ENCODE results near the gene LMO1.

Gene LMO1

DNA sequence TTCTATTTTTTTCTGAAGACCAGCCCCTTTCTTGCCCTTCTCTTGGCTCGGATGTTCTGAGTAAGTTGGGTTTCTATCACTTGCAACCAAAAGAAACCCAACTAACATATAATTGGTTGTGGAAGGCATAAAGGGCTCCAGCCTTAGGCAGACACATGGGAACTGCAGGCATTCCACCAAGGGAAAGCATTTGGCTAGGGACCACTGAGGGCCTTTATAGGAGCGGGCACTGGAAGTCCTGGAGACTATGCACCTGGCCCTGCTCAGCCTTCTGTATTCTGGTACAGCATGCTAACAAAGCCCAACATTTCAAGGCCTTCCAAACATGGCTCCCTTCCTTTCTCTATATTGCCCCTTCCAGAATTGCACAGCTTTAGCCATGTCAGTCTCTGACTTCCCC is 17.6 kb upstream of the LMO1 start:
- no peak overlapping the region for H3K4me3 ChIP-seq (ENCODE audit: low read depth, low read length)
- H4K91ac ChIP-seq (ENCODE audit: low read depth, low read length) = no peak overlapping the region

DNA sequence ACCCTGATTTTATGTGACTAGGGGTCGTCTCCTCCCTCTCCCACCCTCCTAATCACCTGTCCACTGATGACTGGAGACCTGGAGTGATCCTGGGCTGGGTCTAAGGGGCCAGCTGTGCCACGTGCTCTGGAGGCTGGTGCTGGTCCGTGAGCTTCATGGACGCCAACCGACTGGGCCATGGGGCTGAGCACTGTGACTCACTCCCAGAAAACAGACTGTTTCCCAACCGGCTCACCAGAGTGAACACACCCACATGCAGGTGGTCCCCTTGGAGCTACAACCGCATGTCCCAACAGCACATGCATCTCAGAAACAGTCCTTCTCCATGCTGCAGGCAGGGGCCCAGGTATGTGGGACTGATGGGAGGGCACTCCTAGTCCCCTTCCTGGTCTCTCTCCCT is 14.0 kb upstream of the LMO1 start:
- no peaks in the 10 kb centered on the region for H3K79me1 ChIP-seq (ENCODE audit: low read length)
- H3K18ac ChIP-seq (ENCODE audit: low read length) = no peak overlapping the region
- no peak overlapping the region for H2BK120ac ChIP-seq (ENCODE audit: insufficient read depth, low read length, poor library complexity)
- H3K27ac ChIP-seq (ENCODE audit: low read depth, low read length) = no peak overlapping the region
- H2BK5ac ChIP-seq (ENCODE audit: low read depth, low read length, poor library complexity) = no peak overlapping the region
- no peak overlapping the region for H4K91ac ChIP-seq (ENCODE audit: low read depth, low read length)
- no peak overlapping the region for H2AK5ac ChIP-seq (ENCODE audit: low read length)
- H4K12ac ChIP-seq (ENCODE audit: low read depth, low read length) = no peak overlapping the region
- H4K8ac ChIP-seq (ENCODE audit: low read depth, low read length) = no peak overlapping the region
- no peak overlapping the region for H3K23ac ChIP-seq (ENCODE audit: low read length)
- no peak overlapping the region for H3K4me2 ChIP-seq (ENCODE audit: low read length)
- H3K36me3 ChIP-seq (ENCODE audit: control insufficient read depth in 1 of 2, insufficient read depth in 2 of 2, low read length in 2 of 2) = no peaks in the 10 kb centered on the region
- H3K9ac ChIP-seq (ENCODE audit: low read length) = no peak overlapping the region
- H3K79me2 ChIP-seq (ENCODE audit: control insufficient read depth, insufficient read depth, low read length, poor library complexity) = no peaks in the 10 kb centered on the region
- no CpG with 5 or more reads among the region's 7 CpGs for WGBS (ENCODE audit: extremely low coverage, insufficient coverage, insufficient read length)
- no peak overlapping the region for H3K4ac ChIP-seq (ENCODE audit: low read depth, low read length)
- H3K27me3 ChIP-seq (ENCODE audit: insufficient read depth, low read length) = no peaks in the 10 kb centered on the region
- DNase-seq = peak in 1 of 2 donors; percentile 41
- no peak overlapping the region for H3K4me3 ChIP-seq (ENCODE audit: low read depth, low read length)
- no peak overlapping the region for H3K14ac ChIP-seq (ENCODE audit: low read length)
- no peaks in the 10 kb centered on the region for H3K4me1 ChIP-seq (ENCODE audit: control insufficient read depth in 1 of 2, insufficient read depth in 2 of 2, low read length in 2 of 2)
- no peak overlapping the region for H2BK12ac ChIP-seq (ENCODE audit: low read length)
- H3K9me3 ChIP-seq (ENCODE audit: insufficient read depth, low read depth, low read length) = peaks cover 2% of the 10 kb centered on the region
- H2AFZ ChIP-seq (ENCODE audit: insufficient read depth, low read length, poor library complexity) = no peak overlapping the region

More for the DNA sequence above, 17.6 kb upstream of the LMO1 start:
- H3K18ac ChIP-seq (ENCODE audit: low read length) = no peak overlapping the region
- no peak overlapping the region for H3K4ac ChIP-seq (ENCODE audit: low read depth, low read length)
- H3K23ac ChIP-seq (ENCODE audit: low read length) = no peak overlapping the region
- H3K9ac ChIP-seq (ENCODE audit: low read length) = no peak overlapping the region
- H3K9me3 ChIP-seq (ENCODE audit: insufficient read depth, low read depth, low read length) = peaks cover 2% of the 10 kb centered on the region
- no peak overlapping the region for H2BK120ac ChIP-seq (ENCODE audit: insufficient read depth, low read length, poor library complexity)
- H3K27ac ChIP-seq (ENCODE audit: low read depth, low read length) = no peak overlapping the region
- no peak overlapping the region for H2AFZ ChIP-seq (ENCODE audit: insufficient read depth, low read length, poor library complexity)
- H2BK5ac ChIP-seq (ENCODE audit: low read depth, low read length, poor library complexity) = no peak overlapping the region
- H3K4me1 ChIP-seq (ENCODE audit: control insufficient read depth in 1 of 2, insufficient read depth in 2 of 2, low read length in 2 of 2) = peaks cover 0 to 2% of the 10 kb centered on the region in 2 experiments
- no peak overlapping the region for H3K14ac ChIP-seq (ENCODE audit: low read length)
- WGBS (ENCODE audit: extremely low coverage, insufficient coverage, insufficient read length) = no CpG with 5 or more reads among the region's 2 CpGs
- H2AK5ac ChIP-seq (ENCODE audit: low read length) = no peak overlapping the region
- H3K4me2 ChIP-seq (ENCODE audit: low read length) = no peak overlapping the region
- H3K79me1 ChIP-seq (ENCODE audit: low read length) = no peaks in the 10 kb centered on the region
- H2BK12ac ChIP-seq (ENCODE audit: low read length) = no peak overlapping the region
- H3K79me2 ChIP-seq (ENCODE audit: control insufficient read depth, insufficient read depth, low read length, poor library complexity) = no peaks in the 10 kb centered on the region
- H3K27me3 ChIP-seq (ENCODE audit: insufficient read depth, low read length) = no peaks in the 10 kb centered on the region
- DNase-seq = no peak
- H4K12ac ChIP-seq (ENCODE audit: low read depth, low read length) = no peak overlapping the region
- no peak overlapping the region for H4K8ac ChIP-seq (ENCODE audit: low read depth, low read length)
- H3K36me3 ChIP-seq (ENCODE audit: control insufficient read depth in 1 of 2, insufficient read depth in 2 of 2, low read length in 2 of 2) = no peaks in the 10 kb centered on the region

DNA sequence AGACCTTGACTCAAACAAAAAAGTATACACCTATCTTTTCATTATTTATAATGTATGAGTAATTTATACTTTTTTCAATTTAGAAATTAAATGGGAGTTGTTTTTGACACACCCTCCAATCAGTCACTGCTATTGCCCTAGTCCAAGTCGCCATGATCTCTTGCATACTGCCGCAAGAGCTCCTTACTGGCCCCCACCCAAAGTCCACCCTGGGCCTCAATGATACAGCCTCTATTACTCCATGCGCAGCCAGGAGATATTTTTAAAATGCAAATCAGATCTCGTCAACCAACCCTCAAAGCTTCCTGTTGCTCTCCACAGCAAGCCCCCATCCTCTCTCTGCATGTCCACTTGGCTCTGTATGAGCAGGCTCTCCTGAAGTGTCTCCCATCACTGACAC is 12.8 kb upstream of the LMO1 start:
- no peak overlapping the region for H4K91ac ChIP-seq (ENCODE audit: low read depth, low read length)
- no CpG with 5 or more reads among the region's 4 CpGs for WGBS (ENCODE audit: extremely low coverage, insufficient coverage, insufficient read length)
- H2BK12ac ChIP-seq (ENCODE audit: low read length) = no peak overlapping the region
- no peak overlapping the region for H3K23ac ChIP-seq (ENCODE audit: low read length)
- no peaks in the 10 kb centered on the region for H3K79me1 ChIP-seq (ENCODE audit: low read length)
- no peaks in the 10 kb centered on the region for H3K27me3 ChIP-seq (ENCODE audit: insufficient read depth, low read length)
- no peak overlapping the region for H4K12ac ChIP-seq (ENCODE audit: low read depth, low read length)
- peaks cover 2% of the 10 kb centered on the region for H3K9me3 ChIP-seq (ENCODE audit: insufficient read depth, low read depth, low read length)
- no peak overlapping the region for H3K27ac ChIP-seq (ENCODE audit: low read depth, low read length)
- H3K18ac ChIP-seq (ENCODE audit: low read length) = no peak overlapping the region
- H3K4me1 ChIP-seq (ENCODE audit: control insufficient read depth in 1 of 2, insufficient read depth in 2 of 2, low read length in 2 of 2) = no peaks in the 10 kb centered on the region
- H4K8ac ChIP-seq (ENCODE audit: low read depth, low read length) = no peak overlapping the region
- no peak overlapping the region for H3K4ac ChIP-seq (ENCODE audit: low read depth, low read length)
- no peak overlapping the region for H3K9ac ChIP-seq (ENCODE audit: low read length)
- H2BK120ac ChIP-seq (ENCODE audit: insufficient read depth, low read length, poor library complexity) = no peak overlapping the region
- H2BK5ac ChIP-seq (ENCODE audit: low read depth, low read length, poor library complexity) = no peak overlapping the region
- H3K36me3 ChIP-seq (ENCODE audit: control insufficient read depth in 1 of 2, insufficient read depth in 2 of 2, low read length in 2 of 2) = no peaks in the 10 kb centered on the region
- no peak overlapping the region for H2AFZ ChIP-seq (ENCODE audit: insufficient read depth, low read length, poor library complexity)
- H3K14ac ChIP-seq (ENCODE audit: low read length) = no peak overlapping the region
- no peaks in the 10 kb centered on the region for H3K79me2 ChIP-seq (ENCODE audit: control insufficient read depth, insufficient read depth, low read length, poor library complexity)
- DNase-seq = no peak
- no peak overlapping the region for H2AK5ac ChIP-seq (ENCODE audit: low read length)
- no peak overlapping the region for H3K4me2 ChIP-seq (ENCODE audit: low read length)
- no peak overlapping the region for H3K4me3 ChIP-seq (ENCODE audit: low read depth, low read length)

DNA sequence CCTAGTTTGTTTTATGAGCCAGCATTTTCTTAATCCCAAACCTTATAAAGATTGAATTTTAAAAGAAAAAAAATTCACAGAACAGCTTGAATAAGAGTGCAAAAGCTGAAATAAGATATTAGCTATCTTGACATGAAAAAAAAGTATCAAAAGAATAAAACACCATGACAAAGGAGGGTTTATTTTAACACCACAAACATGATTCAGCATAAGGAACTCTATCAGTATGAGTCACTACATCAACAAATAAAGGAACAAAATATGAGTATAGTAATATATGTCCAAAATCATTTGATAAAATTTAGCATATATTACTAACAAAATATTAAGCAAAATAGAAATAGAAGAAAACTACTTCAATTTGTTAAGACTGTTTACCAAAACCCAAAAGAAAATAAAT is 9.6 kb upstream of the LMO1 start:
- DNase-seq = no peak
- Histone ChIP-seq H4K12ac (ENCODE audit: low read depth, low read length) (no peak overlapping the region), H2BK5ac (ENCODE audit: low read depth, low read length, poor library complexity) (no peak overlapping the region), H3K27me3 (ENCODE audit: insufficient read depth, low read length) (peaks cover 23% of the 10 kb centered on the region), H3K9ac (ENCODE audit: low read length) (no peak overlapping the region), H4K91ac (ENCODE audit: low read depth, low read length) (no peak overlapping the region), H3K4ac (ENCODE audit: low read depth, low read length) (no peak overlapping the region), H2AFZ (ENCODE audit: insufficient read depth, low read length, poor library complexity) (no peak overlapping the region), H4K8ac (ENCODE audit: low read depth, low read length) (no peak overlapping the region), H3K4me3 (ENCODE audit: low read depth, low read length) (no peak overlapping the region), H3K9me3 (ENCODE audit: insufficient read depth, low read depth, low read length) (no peaks in the 10 kb centered on the region), H3K18ac (ENCODE audit: low read length) (no peak overlapping the region), H3K23ac (ENCODE audit: low read length) (no peak overlapping the region), H3K36me3 (ENCODE audit: control insufficient read depth in 1 of 2, insufficient read depth in 2 of 2, low read length in 2 of 2) (no peaks in the 10 kb centered on the region), H3K27ac (ENCODE audit: low read depth, low read length) (no peak overlapping the region), H2AK5ac (ENCODE audit: low read length) (no peak overlapping the region), H3K14ac (ENCODE audit: low read length) (no peak overlapping the region), H3K4me2 (ENCODE audit: low read length) (no peak overlapping the region), H3K79me2 (ENCODE audit: control insufficient read depth, insufficient read depth, low read length, poor library complexity) (no peaks in the 10 kb centered on the region), H3K4me1 (ENCODE audit: control insufficient read depth in 1 of 2, insufficient read depth in 2 of 2, low read length in 2 of 2) (peaks cover 0 to 3% of the 10 kb centered on the region in 2 experiments), H3K79me1 (ENCODE audit: low read length) (no peaks in the 10 kb centered on the region), H2BK120ac (ENCODE audit: insufficient read depth, low read length, poor library complexity) (no peak overlapping the region), H2BK12ac (ENCODE audit: low read length) (no peak overlapping the region)

Measured in trophoblast cell (in vitro differentiated cells and primary cell).